Caco-2 (cell line): Measurements from ENCODE around the gene ADD3. TPM values are rescaled to one million over a fixed set of nuclear protein-coding genes. Genes with fewer than 3 reads are reported as not detected.

Experiments used
- BruUV-seq: library from RNA; stranded (reverse); fragments of 400-500 nt; replicated peaks from 2 replicates; lab custom pipeline; 2021; lab: Mats Ljungman, UMichigan
- CTCF ChIA-PET: fragments of 300-600 bp; sonication (Branson Sonifier 250); formaldehyde crosslinking; loops from one replicate; lab custom pipeline; 2022; ENCODE audit warnings: antibody characterized with exemption; lab: Charles Lee
- POLR2A ChIA-PET: fragments of 300-600 bp; sonication (Branson Sonifier 250); formaldehyde crosslinking; loops from one replicate; lab custom pipeline; 2022; ENCODE audit warnings: antibody characterized with exemption; lab: Charles Lee
- DNase-seq, 2 experiments: peaks; one replicate each; pipeline versions ENCODE4 v3.0.0 to v3.0.0-alpha.2; 2020 to 2022
- H3K27me3 ChIP-seq: replicated peaks from 2 replicates; pipeline ENCODE4 v1.6.0; 2011; ENCODE audit warnings: low read length; ENCODE audit not compliant: control insufficient read depth, insufficient read depth
- H3K36me3 ChIP-seq: 2 replicates; pipeline ENCODE4 v1.5.1; 2011; ENCODE audit warnings: low read length; ENCODE audit not compliant: control insufficient read depth, insufficient read depth
- H3K4me1 ChIP-seq: fragments of 250-450 bp; sonication (Bioruptor Pico); 2 replicates; pipeline ENCODE4 v1.5.1; 2020; ENCODE audit warnings: mild to moderate bottlenecking
- H3K4me3 ChIP-seq: 2 replicates; pipeline ENCODE4 v1.5.1; 2011; ENCODE audit warnings: low read depth, mild to moderate bottlenecking, control low read depth, low read length
- H3K9me3 ChIP-seq: fragments of 250-450 bp; sonication (Bioruptor Pico); 2 replicates; pipeline ENCODE4 v1.5.1; 2020; ENCODE audit warnings: mild to moderate bottlenecking, moderate library complexity
- H3K27ac Mint-ChIP-seq: one replicate; pipeline ENCODE4 v1.8.0; 2022; ENCODE audit warnings: mixed read lengths; ENCODE audit not compliant: unreplicated experiment
- H3K27me3 Mint-ChIP-seq: one replicate; pipeline ENCODE4 v1.8.0; 2022; ENCODE audit warnings: mixed read lengths; ENCODE audit not compliant: insufficient read depth, unreplicated experiment
- H3K36me3 Mint-ChIP-seq: one replicate; pipeline ENCODE4 v1.8.0; 2022; ENCODE audit warnings: mild to moderate bottlenecking, mixed read lengths; ENCODE audit not compliant: insufficient read depth, unreplicated experiment
- H3K4me1 Mint-ChIP-seq: one replicate; pipeline ENCODE4 v1.8.0; 2022; ENCODE audit warnings: low read depth, mixed read lengths; ENCODE audit not compliant: unreplicated experiment
- H3K4me3 Mint-ChIP-seq: one replicate; pipeline ENCODE4 v1.8.0; 2022; ENCODE audit warnings: mild to moderate bottlenecking, moderate library complexity, mixed read lengths; ENCODE audit not compliant: unreplicated experiment
- H3K9me3 Mint-ChIP-seq: one replicate; pipeline ENCODE4 v1.8.0; 2022; ENCODE audit warnings: mixed read lengths; ENCODE audit not compliant: unreplicated experiment
- CTCF ChIP-seq, 2 experiments: fragments of 200-600 bp in 1 of 2; IDR thresholded peaks; 1 replicate in 1 of 2; 2 replicates in 1 of 2; pipeline versions ENCODE4 v1.5.1 to v1.8.0; 2011 to 2022; ENCODE audit warnings: antibody characterized with exemption in 1 of 2, control low read depth in 1 of 2, inconsistent platforms in 1 of 2, low read depth in 1 of 2, low read length in 1 of 2, mild to moderate bottlenecking in 1 of 2, moderate library complexity in 1 of 2; ENCODE audit not compliant: insufficient read depth in 1 of 2, severe bottlenecking in 1 of 2, unreplicated experiment in 1 of 2
- intact Hi-C: fragments of 100-400 bp; cut with micrococcal nuclease; formaldehyde crosslinking; loops from one replicate; pipeline ENCODE4 v1.10.0; 2022; ENCODE audit not compliant: unreplicated experiment
- total RNA-seq: library from RNA; stranded (reverse); gene quantifications from 2 replicates; pipeline ENCODE4 v1.2.3, GENCODE V29; 2022

The ADD3 gene
- total RNA-seq, 1 experiment from 2014 or later: 264 TPM

DNA sequence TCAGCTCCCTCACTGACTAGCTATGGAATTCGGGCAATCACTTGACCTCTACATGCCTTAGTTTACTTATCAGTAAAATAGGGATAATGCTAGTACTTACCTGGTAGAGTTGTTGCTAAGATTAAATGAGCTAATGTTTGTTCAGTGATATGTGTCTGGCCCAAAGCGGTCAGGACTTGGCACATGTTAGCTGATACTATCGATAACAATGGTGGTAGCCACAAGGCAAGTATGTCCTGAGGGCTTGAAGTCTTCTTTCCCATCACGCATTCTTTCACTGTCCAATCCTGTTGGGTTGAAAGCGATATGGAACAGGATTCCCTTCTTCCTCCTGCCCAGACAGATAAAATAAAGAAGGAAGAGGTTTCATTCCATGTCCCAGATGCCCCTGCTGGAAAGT, 174.1 kb downstream of the ADD3 start:
- Histone ChIP-seq H3K4me1 (peaks cover 17% of the 10 kb centered on the region), H3K9me3 (no peaks in the 10 kb centered on the region), H3K4me3 (no peak overlapping the region), H3K36me3 (no peaks in the 10 kb centered on the region), H3K27me3 (no peaks in the 10 kb centered on the region)
- ChIA-PET POLR2A (no interaction called here), CTCF (interaction anchor here (0.5 kb wide), 1 partner anchor 42 kb away, joined by 4 read pairs; no protein-coding TSS in a partner anchor)
- Mint-ChIP-seq H3K27ac (no peak overlapping the region), H3K9me3 (no peaks in the 10 kb centered on the region), H3K4me1 (no peaks in the 10 kb centered on the region), H3K4me3 (no peak overlapping the region), H3K36me3 (no peaks in the 10 kb centered on the region), H3K27me3 (no peaks in the 10 kb centered on the region)
- BruUV-seq: no TSS peak
- intact Hi-C loops: loop anchor here (2.0 kb wide), 1 partner anchor 19 kb away; no protein-coding TSS in a partner anchor
- no peak for DNase-seq
- TF ChIP-seq CTCF (IDR thresholded peaks at IDR 0.05; ENCODE audit: insufficient read depth in 1 of 2, low read depth in 1 of 2, low read length in 1 of 2, severe bottlenecking in 1 of 2, unreplicated experiment in 1 of 2): no peak

DNA sequence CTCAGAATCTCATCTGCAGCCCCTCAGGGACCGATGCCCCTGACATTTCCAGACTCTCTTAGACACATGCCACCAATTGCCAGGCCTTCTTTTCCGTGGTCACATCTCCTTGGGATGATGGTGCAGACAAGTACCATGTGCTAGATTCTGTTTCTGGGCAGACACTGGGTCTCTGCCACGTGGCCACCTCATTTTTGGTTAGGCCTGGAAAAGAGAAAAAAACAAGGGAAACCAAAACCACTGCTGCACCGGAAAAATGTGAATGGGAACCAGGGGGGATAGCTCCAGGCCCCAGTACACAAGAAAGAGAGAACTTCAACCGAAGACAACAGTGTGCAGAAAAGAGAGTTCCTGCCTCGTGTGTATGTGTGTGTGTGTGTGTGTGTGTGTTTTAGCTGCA, 176.6 kb downstream of the ADD3 start:
- ChIA-PET CTCF (interaction anchor here (0.6 kb wide), 1 partner anchor 1782 kb away, joined by 3 read pairs; no protein-coding TSS in a partner anchor), POLR2A (no interaction called here)
- no peaks in the 10 kb centered on the region for H3K27me3 ChIP-seq
- BruUV-seq: no TSS peak
- Mint-ChIP-seq H3K27ac (no peak overlapping the region), H3K27me3 (no peaks in the 10 kb centered on the region), H3K4me1 (peaks cover 7% of the 10 kb centered on the region), H3K9me3 (peaks cover 8% of the 10 kb centered on the region), H3K4me3 (no peak overlapping the region), H3K36me3 (no peaks in the 10 kb centered on the region)
- no peaks in the 10 kb centered on the region for H3K36me3 ChIP-seq
- intact Hi-C loops: no loop called here
- TF ChIP-seq CTCF (IDR thresholded peaks at IDR 0.05; ENCODE audit: insufficient read depth in 1 of 2, low read depth in 1 of 2, low read length in 1 of 2, severe bottlenecking in 1 of 2, unreplicated experiment in 1 of 2): no peak
- peaks cover 17% of the 10 kb centered on the region for H3K4me1 ChIP-seq
- DNase-seq: no peak
- H3K4me3 ChIP-seq: no peak overlapping the region
- H3K9me3 ChIP-seq: no peaks in the 10 kb centered on the region

Other genes with a start within 250 kb of the ADD3 start
- gene XPNPEP1, start 84.5 kb upstream of the ADD3 start, total RNA-seq: 76.6 and 92.4 TPM in 2 replicates
- 9.1 and 11.0 TPM in 2 replicates for gene MXI1, start 199.6 kb downstream of the ADD3 start, total RNA-seq